Activated naive CD4-positive, alpha-beta T cell treated with anti-CD3 and anti-CD28 coated beads, Interleukin-2, amount 50 U/mL, for 24 hours (primary cell): ENCODE data around the gene POLR1B.
A peak's percentile ranks its signal among the peaks of the same experiment; 100 is the strongest.
"Not testable (repeated sequence)": the region's sequence is repeated elsewhere in the genome, so short reads cannot be mapped to it uniquely, and the experiment has no call there.

ENCODE experiments used
- H3K27ac Mint-ChIP-seq: one replicate; pipeline ENCODE4 v1.8.0; 2021; ENCODE audit warnings: mild to moderate bottlenecking, mixed read lengths
- H3K27me3 Mint-ChIP-seq: one replicate; pipeline ENCODE4 v1.8.0; 2021; ENCODE audit warnings: mixed read lengths
- H3K36me3 Mint-ChIP-seq: one replicate; pipeline ENCODE4 v1.8.0; 2021; ENCODE audit warnings: mixed read lengths
- H3K4me1 Mint-ChIP-seq: one replicate; pipeline ENCODE4 v1.8.0; 2021; ENCODE audit warnings: mixed read lengths
- H3K4me3 Mint-ChIP-seq: one replicate; pipeline ENCODE4 v1.8.0; 2021; ENCODE audit warnings: mild to moderate bottlenecking, mixed read lengths
- H3K9me3 Mint-ChIP-seq: one replicate; pipeline ENCODE4 v1.8.0; 2021; ENCODE audit warnings: mixed read lengths

The POLR1B gene

GRCh38 chr2:112530728-112531127, 11.5 kb upstream of the POLR1B start:
- no peaks in the 10 kb centered on the region for H3K9me3 Mint-ChIP-seq
- no peaks in the 10 kb centered on the region for H3K27me3 Mint-ChIP-seq
- H3K36me3 Mint-ChIP-seq = peaks cover 14% of the 10 kb centered on the region
- no peaks in the 10 kb centered on the region for H3K4me1 Mint-ChIP-seq
- no peak overlapping the region for H3K4me3 Mint-ChIP-seq
- no peak overlapping the region for H3K27ac Mint-ChIP-seq

DNA sequence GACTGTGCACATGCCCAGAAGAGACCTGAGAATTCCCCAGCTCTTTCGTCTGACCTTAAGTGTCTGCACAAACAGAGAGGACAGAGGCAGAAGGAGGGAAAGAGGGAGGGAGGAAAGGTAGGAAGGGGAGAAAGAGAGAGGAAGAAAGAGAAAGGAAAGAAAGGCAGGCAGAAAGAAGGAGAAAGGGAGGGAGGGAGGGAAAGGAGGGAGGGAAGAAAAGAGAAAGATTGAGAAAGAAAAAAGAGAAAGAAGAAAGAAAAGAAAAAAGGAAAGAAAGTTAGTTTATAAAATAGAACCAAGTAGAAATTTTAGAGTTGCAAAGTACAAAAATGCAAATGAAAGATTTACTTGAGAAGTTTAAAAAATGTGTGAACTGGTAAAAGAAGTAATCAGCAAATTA, 7.4 kb upstream of the POLR1B start:
- Mint-ChIP-seq H3K9me3 (no peaks in the 10 kb centered on the region), H3K36me3 (peaks cover 6% of the 10 kb centered on the region), H3K27me3 (no peaks in the 10 kb centered on the region), H3K27ac (no peak overlapping the region), H3K4me3 (no peak overlapping the region), H3K4me1 (no peaks in the 10 kb centered on the region)

DNA sequence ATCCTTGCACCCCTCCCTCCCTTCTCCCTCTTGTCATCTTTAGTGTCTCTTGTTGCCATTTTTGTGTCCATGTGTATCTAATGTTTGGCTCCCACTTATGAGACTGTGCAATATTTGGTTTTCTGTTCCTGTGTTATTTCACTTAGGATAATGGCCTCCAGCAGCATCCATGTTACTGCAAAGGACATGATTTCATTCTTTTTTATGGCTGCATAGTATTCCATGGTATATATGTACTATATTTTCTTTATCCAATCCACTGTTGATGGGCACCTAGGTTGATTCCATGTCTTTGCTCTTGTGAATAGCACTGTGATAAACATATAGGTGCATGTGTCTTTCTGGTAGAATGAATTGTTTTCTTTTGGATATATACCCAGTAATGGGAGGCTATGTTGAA, 5.6 kb upstream of the POLR1B start:
- not testable (repeated sequence) for H3K27ac Mint-ChIP-seq, H3K36me3 Mint-ChIP-seq, H3K9me3 Mint-ChIP-seq, H3K27me3 Mint-ChIP-seq, H3K4me3 Mint-ChIP-seq
- peaks cover 13% of the 10 kb centered on the region for H3K4me1 Mint-ChIP-seq

GRCh38 chr2:112539306-112539705, 3.0 kb upstream of the POLR1B start:
- Mint-ChIP-seq H3K9me3 (no peaks in the 10 kb centered on the region), H3K27ac (peak overlapping the region; percentile 6), H3K4me1 (peaks cover 13% of the 10 kb centered on the region), H3K36me3 (no peaks in the 10 kb centered on the region), H3K27me3 (no peaks in the 10 kb centered on the region), H3K4me3 (no peak overlapping the region)

GRCh38 chr2:112540906-112541305, 1.4 kb upstream of the POLR1B start:
- H3K4me3 Mint-ChIP-seq = no peak overlapping the region
- peaks cover 20% of the 10 kb centered on the region for H3K4me1 Mint-ChIP-seq
- no peaks in the 10 kb centered on the region for H3K9me3 Mint-ChIP-seq
- no peaks in the 10 kb centered on the region for H3K36me3 Mint-ChIP-seq
- no peak overlapping the region for H3K27ac Mint-ChIP-seq
- H3K27me3 Mint-ChIP-seq = no peaks in the 10 kb centered on the region

DNA sequence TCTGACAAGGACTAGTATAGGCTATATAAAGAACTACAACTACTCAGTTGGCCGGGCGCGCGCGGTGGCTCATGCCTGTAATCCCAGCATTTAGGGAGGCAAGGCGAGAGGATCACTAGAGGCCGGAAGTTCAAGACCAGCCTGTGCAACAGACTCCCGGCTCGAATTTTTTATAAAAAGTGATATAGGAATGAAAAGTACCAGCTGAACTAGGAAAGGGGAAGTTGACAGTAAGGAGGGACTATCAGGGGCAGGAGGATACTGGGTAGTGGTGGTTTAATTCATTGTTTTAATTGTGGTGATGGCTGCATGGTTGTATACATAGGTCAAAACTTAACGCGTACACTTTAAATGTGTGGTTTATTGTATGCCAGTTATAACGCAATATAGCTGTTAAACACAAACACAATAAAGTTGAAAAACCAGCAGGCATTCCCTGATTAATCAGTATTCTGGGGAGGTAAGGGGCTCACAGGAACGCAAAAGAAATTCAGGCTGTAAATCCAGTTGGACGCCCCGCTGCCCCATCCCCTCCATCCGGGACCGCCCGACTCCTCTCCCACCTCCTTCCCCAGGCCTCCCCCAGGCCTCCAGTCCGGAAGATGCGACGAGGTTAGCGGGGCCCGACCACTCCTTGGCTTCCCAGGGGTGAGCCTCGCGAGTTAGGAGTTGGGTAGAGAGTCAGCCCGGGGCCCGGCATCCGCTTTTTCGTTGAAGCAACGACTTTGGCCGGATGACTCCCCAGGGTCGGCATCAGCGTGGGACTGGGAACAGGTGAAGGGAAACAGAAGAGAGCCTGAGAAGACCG, 746 bp upstream of the POLR1B start:
- Mint-ChIP-seq H3K27me3 (no peaks in the 10 kb centered on the region), H3K27ac (no peak overlapping the region), H3K9me3 (no peaks in the 10 kb centered on the region)

DNA sequence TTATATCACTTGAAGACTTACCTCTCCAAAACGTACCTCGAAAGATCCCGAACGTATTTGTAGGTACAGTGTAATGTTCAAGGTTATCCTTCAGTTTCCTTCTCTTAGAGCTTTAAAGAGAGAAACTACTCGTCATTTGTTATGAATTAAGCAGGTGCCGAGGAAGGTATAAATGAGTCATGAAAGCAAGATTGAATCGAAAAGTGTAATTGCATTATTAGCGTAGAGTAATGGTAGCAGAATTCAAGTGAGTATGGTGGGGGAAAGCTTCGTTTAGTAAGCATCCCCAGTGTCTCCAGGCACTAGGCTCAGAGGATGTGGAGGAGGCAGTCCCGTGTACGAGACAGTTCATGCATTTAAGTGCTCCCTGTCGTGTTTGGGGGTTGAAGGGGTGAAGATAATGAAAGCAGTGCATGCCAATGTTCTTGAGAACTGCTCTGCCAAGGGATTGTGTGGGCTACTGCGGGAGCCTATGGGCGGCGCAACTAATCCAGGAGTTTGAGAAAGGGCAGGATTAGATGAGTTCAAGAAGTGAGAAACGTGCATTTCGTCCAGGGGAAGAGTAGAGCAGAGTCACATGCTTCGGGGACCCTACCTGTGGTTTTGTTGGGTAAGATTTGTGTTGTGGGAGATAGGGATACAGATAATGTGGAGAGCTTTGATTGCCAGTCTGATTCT, 858 bp downstream of the POLR1B start:
- Mint-ChIP-seq H3K4me3 (no peak overlapping the region), H3K27ac (no peak overlapping the region), H3K4me1 (peaks cover 20% of the 10 kb centered on the region), H3K9me3 (no peaks in the 10 kb centered on the region), H3K36me3 (peaks cover 9% of the 10 kb centered on the region), H3K27me3 (no peaks in the 10 kb centered on the region)

More for the DNA sequence above, 746 bp upstream of the POLR1B start:
- Mint-ChIP-seq H3K4me3 (no peak overlapping the region), H3K36me3 (peaks cover 3% of the 10 kb centered on the region), H3K4me1 (peaks cover 20% of the 10 kb centered on the region)

DNA sequence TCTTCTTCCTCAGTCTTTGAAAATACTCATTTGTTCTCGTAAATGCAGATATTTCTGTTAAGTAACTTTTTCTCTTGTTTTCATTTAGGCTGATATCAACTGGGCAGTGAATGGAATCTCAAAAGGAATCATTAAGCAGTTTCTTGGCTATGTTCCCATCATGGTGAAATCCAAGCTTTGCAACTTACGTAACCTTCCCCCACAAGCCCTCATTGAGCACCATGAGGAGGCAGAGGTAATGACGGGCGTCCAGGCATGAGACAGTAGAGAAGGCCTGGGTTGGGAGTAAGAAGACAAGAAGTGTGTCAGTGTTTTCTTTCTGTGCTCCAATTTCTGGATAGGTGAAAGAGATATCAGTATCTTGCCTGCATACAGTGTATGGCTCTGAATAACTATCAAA, 5.1 kb downstream of the POLR1B start:
- Mint-ChIP-seq H3K36me3 (peaks cover 25% of the 10 kb centered on the region), H3K27ac (no peak overlapping the region), H3K27me3 (no peaks in the 10 kb centered on the region), H3K4me3 (no peak overlapping the region), H3K9me3 (no peaks in the 10 kb centered on the region), H3K4me1 (peaks cover 13% of the 10 kb centered on the region)

- Mint-ChIP-seq H3K4me1 (peaks cover 13% of the 10 kb centered on the region), H3K36me3 (peaks cover 27% of the 10 kb centered on the region), H3K27ac (no peak overlapping the region), H3K9me3 (no peaks in the 10 kb centered on the region), H3K27me3 (no peaks in the 10 kb centered on the region), H3K4me3 (no peak overlapping the region)
Observed at GRCh38 chr2:112548980-112549379, 6.7 kb downstream of the POLR1B start.

GRCh38 chr2:112566104-112566503, 23.8 kb downstream of the POLR1B start:
- Mint-ChIP-seq H3K4me1 (no peaks in the 10 kb centered on the region), H3K9me3 (peaks cover 5% of the 10 kb centered on the region), H3K36me3 (peaks cover 41% of the 10 kb centered on the region), H3K27ac (no peak overlapping the region), H3K4me3 (no peak overlapping the region), H3K27me3 (no peaks in the 10 kb centered on the region)

- H3K27me3 Mint-ChIP-seq, H3K4me3 Mint-ChIP-seq, H3K9me3 Mint-ChIP-seq, H3K4me1 Mint-ChIP-seq, H3K27ac Mint-ChIP-seq: not testable (repeated sequence)
- H3K36me3 Mint-ChIP-seq = peaks cover 44% of the 10 kb centered on the region
Observed at GRCh38 chr2:112566508-112566907, 24.2 kb downstream of the POLR1B start.

GRCh38 chr2:112572005-112572404, 29.7 kb downstream of the POLR1B start:
- peaks cover 52% of the 10 kb centered on the region for H3K36me3 Mint-ChIP-seq
- H3K4me3 Mint-ChIP-seq = no peak overlapping the region
- peaks cover 5% of the 10 kb centered on the region for H3K9me3 Mint-ChIP-seq
- no peaks in the 10 kb centered on the region for H3K27me3 Mint-ChIP-seq
- H3K4me1 Mint-ChIP-seq = no peaks in the 10 kb centered on the region
- no peak overlapping the region for H3K27ac Mint-ChIP-seq

- H3K36me3 Mint-ChIP-seq = peaks cover 11% of the 10 kb centered on the region
- H3K4me3 Mint-ChIP-seq = no peak overlapping the region
- H3K27ac Mint-ChIP-seq = no peak overlapping the region
- H3K9me3 Mint-ChIP-seq = no peaks in the 10 kb centered on the region
- peaks cover 3% of the 10 kb centered on the region for H3K4me1 Mint-ChIP-seq
- H3K27me3 Mint-ChIP-seq = no peaks in the 10 kb centered on the region
Observed at GRCh38 chr2:112577756-112578155, 35.5 kb downstream of the POLR1B start.

GRCh38 chr2:112579241-112579640, 37.0 kb downstream of the POLR1B start:
- no peak overlapping the region for H3K27ac Mint-ChIP-seq
- no peaks in the 10 kb centered on the region for H3K27me3 Mint-ChIP-seq
- H3K4me3 Mint-ChIP-seq = no peak overlapping the region
- no peaks in the 10 kb centered on the region for H3K9me3 Mint-ChIP-seq
- peaks cover 15% of the 10 kb centered on the region for H3K4me1 Mint-ChIP-seq
- H3K36me3 Mint-ChIP-seq = peaks cover 13% of the 10 kb centered on the region

GRCh38 chr2:112580084-112580483, 37.8 kb downstream of the POLR1B start:
- peaks cover 12% of the 10 kb centered on the region for H3K36me3 Mint-ChIP-seq
- H3K4me3 Mint-ChIP-seq = no peak overlapping the region
- peaks cover 24% of the 10 kb centered on the region for H3K4me1 Mint-ChIP-seq
- H3K27ac Mint-ChIP-seq = no peak overlapping the region
- no peaks in the 10 kb centered on the region for H3K9me3 Mint-ChIP-seq
- no peaks in the 10 kb centered on the region for H3K27me3 Mint-ChIP-seq

DNA sequence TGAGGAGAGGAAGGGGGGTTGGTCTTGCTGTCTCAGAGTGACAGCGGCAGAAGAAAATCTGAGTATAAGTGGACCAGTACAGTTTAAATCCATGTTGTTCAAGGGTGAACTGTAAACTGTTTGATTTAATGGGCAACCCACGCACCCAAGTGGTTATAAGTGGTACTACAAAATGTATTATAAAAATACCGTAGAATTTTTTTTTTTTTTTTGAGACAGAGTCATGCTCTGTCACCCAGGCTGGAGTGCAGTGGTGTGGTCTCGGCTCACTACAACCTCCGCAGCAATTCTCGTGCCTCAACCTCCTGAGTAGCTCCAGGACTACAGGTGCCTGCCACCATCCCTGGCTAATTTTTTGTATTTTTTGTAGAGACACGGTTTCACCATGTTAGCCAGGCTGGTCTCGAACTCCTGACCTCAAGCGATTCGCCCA, 40.1 kb downstream of the POLR1B start:
- peaks cover 35% of the 10 kb centered on the region for H3K4me1 Mint-ChIP-seq
- no peak overlapping the region for H3K27ac Mint-ChIP-seq

More for the DNA sequence above, 40.1 kb downstream of the POLR1B start:
- Mint-ChIP-seq H3K9me3 (no peaks in the 10 kb centered on the region), H3K27me3 (no peaks in the 10 kb centered on the region), H3K4me3 (no peak overlapping the region), H3K36me3 (peaks cover 8% of the 10 kb centered on the region)
